Activated CD4-positive, alpha-beta T cell treated with anti-CD3 and anti-CD28 coated beads, Interleukin-2, amount 50 U/mL, for 16 hours (primary cell): ENCODE results near the gene SDC1.
"Not testable (repeated sequence)": the region's sequence is repeated elsewhere in the genome, so short reads cannot be mapped to it uniquely, and the experiment has no call there.

Source experiments
- DNase-seq: peaks from one replicate; pipeline ENCODE4 v3.0.0-alpha.2; 2020

SDC1 gene

DNA sequence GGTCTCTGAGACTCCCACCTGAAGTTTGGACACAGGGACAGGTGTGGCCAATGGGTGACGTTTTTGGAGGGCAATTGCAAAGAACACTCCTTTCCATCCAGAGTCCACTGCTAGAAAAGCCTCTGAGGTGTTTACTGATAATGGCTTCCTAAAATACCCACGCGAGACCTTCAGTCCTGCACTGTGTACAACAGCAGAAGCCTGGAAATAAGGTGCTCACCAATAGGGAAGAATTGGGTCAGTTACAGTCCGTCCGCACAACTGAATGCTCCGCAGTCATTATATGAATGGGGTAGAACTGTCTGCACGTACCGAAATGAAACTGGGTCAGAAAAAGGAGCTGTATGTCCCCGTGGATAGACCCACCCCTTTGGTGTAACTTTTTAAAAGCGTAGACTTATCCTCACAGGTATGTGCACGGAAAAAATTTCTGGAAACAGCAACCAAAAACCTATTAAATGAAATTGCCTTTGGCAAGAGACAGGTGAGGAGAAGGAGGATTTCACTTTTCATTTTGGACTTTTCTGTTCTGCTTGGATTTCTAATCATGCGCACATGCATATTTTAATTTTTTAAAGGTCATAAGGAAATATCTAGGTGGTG lies 29.4 kb downstream of the SDC1 start:
- no peak for DNase-seq

DNA sequence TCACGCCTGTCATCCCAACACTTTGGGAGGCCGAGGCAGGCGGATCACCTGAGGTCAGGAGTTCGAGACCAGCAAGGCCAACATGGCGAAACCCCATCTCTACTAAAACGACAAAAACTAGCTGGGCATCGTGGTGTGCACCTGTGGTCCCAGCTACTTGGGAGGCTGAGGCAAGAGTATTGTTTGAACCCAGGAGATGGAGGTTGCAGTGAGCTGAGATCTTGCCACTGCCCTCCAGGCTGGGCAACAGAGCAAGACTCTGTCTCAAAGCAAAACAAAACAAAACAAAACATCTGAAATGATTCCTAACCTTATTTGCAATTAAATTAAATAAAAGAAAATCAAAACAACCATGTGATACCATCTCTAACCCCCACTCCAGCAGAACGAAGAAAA lies 29.9 kb downstream of the SDC1 start:
- not testable (repeated sequence) for DNase-seq

DNA sequence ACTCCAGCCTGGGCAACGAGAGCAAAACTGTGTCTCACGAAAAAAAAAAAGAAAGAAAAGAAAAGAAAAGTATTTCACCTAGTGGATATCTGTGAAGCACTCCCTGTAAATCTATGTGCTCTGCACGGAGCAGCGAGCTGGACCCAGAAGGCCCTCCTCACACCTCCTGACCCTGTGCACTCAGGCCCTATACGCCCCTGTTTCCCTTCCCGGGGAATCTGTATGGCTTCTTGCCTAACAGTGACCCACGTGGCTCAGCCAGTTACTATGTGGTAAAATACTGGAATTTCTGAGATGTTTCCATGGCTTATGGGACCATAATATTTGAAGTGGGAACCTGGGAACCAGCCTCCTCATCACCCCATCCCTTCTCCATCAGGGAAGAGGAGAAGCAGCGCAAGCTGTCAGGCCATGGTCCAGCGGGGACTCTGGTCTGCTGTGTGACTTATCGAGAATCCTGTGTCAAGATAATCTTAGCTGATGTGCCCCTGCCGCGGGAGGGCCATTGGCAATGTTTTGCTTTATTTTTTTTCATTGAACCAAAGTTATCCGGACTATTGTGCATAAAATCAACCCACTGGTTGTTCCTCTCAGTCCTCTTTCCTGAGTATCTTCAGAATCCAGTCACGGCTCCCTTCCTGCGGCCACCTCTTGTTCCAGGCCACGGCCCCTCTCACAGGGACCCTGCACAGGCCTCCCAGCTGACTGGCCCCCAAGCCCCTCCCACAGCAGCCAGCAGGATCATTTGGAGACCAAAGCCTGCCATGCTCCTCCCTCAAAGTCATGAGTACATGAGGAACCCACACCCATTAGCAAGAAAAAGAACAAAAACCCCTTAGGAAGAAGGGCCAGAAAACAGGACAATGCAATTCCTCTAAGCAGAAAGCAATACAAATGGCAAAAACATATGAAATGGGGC lies 30.6 kb downstream of the SDC1 start:
- no peak for DNase-seq

DNA sequence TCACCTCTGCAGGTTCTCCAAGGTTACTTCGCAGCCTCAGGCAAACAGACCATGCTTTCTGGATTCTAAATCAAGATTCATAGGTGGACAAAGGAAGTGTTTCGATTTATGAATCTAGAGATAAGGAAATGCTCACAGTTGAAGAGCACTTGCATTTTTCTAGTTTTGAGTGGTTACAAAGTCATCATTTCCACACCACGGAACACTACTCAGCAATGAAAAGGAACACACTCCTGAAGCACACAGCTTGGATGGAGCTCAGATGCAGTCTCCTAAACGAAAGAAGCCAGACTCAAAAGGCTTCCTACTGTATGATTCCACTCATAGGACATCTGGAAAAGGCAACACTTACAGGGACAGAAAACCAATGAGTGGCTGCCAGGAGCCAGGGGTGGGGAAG lies 31.7 kb downstream of the SDC1 start:
- no peak for DNase-seq

DNA sequence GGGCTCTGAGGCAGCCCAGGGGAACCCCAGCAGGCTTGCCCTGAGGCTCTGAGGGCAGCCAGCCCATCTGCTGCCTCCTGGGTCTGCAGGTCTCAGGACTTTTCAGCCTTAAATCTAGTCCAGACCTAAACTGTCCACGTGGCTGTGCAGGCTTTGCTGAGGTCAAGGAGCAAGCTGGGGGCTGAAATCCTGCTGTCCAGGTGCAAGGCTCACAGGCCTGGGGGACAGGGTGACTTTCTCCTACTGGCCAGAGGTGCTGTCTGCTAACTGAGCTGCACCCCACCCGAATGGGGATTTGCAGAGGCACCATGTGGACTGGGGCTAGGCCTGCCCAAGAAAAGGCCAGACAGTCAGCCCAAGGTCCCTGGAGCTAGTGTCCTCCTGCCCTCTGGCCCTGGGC lies 32.1 kb downstream of the SDC1 start:
- DNase-seq, result no peak

DNA sequence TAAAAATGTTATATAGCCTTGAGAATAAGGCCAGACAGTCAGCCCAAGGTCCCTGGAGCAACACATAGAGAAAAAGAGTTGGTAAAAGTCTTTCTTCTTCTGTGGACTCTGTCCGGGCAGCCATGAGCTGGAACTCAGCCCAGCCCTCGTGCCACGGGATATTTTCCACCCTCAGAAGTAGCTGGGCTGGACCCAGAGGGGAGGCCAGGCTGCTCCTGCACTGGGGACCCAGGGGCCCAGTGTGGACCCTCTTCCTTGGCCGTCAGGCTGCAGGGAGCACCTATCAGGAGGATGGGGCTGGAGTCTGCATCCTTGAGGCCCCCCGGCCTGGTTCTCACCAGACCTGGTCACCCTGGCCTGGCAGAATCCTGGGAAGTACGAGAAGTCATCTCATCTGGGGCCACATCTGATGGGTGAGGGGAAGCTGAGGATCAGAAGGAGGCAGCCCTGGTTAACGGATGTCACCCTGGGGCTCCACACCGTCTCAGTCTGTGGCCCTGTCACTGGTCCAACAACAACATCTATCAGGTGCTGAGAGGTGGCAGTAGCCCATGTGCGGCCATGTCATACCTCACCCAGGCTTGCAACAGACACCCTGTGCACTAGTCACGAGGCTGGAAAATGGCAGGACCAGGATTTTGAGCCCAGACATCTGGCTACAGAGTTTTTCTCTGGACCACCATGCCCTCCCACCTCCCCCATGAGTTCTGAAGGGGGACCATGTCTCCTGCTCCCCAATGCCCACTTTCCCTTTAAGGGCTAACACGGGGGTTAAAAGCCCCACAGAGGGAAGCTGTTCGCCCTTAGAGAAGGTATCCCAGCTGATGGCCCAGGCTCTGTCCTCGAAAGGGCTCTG lies 33.0 kb downstream of the SDC1 start:
- DNase-seq, result no peak

DNA sequence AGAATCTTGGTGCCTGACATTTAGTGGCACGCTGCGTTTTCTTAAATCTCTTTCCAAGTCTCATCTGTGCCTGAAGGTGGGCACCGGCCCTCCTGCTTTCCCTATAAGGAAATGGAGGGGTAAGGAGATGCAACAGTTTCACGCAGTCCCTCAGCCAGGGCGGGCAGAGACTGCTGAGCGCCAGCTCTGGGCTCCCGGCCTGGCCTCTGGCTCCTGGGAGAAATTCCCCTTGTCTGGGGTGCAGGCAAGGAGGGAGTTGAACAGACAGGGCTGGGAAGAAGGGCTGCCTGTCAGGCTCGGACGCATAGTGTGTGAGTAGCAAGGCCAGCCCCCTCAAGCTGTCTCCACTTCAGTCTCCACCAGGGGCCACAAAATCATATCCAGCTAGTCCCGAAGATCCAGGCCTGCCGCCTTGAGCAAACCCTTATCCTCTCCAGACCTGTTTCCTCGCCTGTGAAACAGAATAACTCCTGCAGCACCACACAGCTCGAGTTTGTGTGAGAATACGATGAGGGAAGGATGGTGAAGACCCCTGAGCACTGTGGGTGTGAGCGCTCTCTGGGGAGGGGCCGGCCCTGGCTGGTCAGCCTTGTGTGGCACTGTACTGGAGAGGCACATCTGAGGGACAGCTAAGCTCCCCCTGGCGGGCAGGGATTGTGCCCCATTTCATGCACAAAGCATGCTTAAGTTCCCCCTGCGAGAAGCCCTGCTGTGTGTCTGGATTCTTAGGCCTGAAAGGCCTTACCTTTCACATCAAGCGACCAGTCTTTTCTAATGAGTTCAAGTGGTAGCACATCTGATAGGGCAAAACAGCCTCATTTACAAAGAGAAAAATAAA lies 33.8 kb downstream of the SDC1 start:
- DNase-seq, result no peak

DNA sequence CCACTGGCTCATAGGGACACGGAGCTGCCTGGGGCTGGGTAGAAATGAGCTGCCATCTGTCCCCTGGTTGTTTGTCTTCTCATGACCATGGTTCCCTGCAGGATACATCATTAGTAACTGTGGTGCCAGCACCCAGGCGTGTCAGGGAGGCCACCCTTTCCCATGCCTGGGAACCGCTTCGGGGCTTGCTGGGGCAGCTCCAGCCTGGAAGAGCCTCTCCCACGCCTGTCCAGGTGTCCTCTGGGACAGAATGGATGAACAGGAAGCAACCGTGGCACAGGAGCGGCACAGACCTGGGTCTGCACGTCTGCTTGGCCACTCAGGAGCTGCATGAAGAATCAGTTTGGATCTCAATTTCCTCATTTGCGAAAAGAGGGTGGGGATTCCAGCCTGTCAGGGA lies 34.8 kb downstream of the SDC1 start:
- no peak for DNase-seq

DNA sequence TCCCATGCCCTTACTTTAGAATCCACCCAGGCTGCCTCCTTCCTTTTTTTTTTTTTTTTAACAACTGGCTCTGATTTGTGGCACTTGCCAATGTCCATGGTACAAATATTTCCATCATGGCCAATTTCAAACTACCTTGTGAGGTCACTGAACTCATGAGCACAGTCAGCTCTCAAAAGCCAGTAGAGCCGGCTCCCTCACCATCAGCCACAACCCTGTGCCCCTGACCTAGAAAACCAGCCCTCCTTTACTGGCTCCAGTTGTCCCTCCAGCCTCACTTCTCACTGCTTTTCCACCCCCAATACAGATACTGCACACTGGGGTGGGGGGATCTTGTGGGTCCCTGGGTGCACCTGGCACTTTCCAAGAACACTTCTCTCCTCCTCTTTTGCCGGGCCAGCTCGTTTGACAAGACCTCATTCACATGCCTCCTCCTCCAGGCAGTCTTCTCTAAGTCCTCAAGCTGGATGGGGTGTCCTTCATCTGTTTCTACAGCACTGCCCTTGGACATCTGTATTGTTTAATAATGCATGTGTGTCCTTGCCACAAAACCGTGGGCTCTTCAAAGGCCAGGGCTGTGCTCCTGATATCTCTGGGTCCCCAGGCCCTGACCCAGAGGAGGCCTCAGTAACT lies 35.5 kb downstream of the SDC1 start:
- no peak for DNase-seq

DNA sequence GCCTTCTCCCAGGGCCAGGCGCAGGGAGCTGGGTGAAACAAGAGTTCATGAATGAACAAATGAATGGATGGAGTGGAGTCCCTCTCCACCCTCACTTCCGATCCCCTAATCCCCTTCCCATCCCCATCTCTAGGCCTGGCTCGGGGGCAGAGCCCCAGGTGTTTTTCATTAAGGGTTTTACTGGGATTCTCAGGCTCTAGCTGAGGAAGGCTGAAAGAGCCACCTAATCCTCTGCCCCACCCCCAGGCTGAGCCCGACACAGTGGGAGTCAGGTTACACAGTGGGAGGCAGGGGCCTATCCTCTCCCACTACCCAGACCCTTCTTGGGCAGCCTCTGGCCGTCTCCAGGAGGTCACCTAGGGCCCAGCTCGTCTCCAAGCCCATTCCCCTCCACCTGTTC lies 36.1 kb downstream of the SDC1 start:
- DNase-seq, result no peak

DNA sequence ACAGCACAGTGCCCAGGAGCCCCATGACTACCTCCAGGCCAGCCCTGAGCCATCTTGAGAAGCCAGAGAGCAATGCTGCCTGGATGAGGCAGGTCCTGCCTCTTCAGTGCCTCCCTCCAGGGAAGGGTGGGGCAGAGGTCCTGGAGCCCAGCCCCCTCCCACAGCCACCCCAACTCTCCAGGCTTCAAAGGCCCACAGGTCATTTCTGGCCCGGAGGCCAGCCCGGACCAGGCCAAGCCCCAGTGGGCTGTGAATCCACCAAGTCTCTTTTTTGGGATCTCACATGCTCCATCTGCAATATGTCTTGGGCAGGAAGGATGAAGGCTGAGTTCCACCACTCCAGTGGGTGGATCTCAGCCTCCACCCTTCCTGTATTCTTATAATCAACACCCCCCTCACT lies 36.7 kb downstream of the SDC1 start:
- DNase-seq, result no peak

DNA sequence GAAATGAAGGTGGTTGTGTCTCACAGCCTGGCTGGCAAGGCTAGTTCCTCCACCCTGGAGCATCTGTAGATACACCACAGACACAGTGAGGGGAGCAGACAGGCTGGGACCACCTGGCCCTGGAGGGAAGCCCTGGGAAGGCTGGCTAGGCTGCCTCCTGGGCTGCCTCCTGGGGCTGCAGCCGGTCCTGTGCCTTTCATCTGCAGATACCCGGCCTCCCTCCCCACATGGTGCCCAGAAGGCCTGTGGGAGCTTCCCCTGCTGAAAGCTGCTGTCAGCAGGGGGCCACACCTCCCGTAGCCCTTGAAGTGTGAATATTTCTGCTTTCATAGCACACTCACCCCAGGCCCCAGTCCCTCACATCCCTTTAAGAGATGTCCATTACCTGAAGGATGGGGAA lies 37.6 kb downstream of the SDC1 start:
- DNase-seq, result no peak

DNA sequence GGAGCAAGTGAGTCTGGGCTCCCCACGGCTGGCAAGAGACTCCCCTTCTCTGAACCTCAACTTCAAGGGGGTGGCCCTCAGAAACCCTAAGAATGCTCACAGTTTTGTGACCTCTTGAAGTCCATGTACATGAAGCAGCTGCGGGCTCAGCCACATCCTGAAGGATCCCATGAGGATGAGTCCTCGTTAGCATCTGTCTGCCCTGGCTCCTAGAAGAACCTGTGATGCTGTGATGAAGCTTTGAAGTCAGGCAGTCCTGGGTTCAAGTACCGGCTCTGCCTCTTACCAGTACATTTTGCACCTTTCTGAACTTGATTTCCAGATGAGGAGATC lies 38.1 kb downstream of the SDC1 start:
- DNase-seq, result no peak

DNA sequence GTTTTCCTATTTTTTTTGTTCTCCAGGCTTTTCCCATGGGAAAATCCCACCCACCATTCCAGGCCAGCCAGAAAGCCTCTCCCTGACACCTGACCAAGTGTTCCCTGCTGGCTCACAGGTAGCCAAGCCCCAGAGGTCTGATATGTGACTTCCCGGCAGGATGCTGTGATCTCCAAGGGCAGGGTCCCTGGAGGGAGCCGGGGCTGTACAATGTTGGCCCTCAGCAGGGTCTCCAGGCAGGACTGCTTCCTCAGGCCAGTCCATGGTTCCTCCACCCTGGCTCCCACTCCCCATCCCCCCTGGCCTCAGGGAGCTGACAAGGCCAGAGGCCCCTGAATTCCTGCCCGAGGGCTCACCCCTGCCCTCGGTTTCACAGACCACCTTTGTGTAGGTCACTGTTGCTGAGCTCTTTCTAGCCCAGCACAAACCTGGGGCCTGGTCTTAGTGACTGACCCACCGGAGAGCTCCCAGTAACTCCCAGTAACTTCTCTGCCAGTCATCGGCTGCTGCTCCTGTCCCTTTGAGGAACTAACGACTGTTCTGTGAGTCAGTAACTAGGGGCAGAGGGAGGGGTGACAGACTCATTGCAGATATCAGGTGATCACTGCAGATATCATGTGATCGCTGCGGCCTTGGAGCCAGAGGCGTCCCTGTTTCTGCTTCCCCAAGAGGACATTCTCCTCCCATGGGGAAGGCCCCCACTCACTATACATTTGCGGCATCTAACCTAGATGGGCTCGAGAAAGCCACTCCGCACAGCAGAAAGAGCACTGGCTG lies 38.7 kb downstream of the SDC1 start:
- no peak for DNase-seq

DNA sequence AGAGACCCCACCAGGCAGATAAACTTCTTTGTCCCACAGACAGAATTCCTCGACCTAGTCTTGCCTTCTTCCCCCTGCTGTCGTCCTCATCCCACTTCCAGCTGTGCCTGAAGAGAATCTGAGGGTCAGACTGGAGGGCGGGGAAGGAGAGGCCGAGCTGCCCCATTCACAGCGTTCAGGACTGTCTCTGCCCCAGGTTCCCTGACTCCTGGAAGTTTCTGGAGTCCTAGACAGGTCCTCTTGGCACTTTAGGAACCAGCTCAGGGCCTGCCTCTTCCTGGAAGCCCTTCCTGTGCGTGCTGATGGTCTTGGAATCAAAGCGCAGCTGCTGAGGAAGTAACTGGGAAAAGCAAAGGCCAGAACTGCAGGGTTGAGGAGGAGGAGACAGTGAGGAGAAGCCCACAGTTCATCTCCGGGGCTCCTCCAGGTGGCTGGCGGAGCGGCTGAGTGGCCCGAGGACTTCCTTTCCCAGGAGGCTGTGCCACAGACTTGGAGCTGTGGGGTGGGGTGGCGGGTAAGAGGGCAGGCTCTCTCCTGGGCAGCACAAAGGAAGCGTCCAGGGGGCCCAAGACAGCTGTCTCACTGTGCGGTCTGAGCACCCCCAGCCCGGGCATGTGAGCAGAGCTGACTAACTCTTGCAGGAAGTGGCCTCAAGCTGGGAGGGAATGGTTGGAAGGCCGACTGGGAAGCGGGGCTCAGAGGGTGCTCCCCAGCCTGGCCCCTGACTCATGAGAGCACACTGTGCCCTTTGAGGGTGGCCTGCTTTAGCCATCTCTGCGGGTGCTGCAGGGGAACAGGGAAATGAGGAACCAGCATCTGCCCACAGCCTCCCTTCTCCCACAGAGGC lies 39.5 kb downstream of the SDC1 start:
- no peak for DNase-seq

DNA sequence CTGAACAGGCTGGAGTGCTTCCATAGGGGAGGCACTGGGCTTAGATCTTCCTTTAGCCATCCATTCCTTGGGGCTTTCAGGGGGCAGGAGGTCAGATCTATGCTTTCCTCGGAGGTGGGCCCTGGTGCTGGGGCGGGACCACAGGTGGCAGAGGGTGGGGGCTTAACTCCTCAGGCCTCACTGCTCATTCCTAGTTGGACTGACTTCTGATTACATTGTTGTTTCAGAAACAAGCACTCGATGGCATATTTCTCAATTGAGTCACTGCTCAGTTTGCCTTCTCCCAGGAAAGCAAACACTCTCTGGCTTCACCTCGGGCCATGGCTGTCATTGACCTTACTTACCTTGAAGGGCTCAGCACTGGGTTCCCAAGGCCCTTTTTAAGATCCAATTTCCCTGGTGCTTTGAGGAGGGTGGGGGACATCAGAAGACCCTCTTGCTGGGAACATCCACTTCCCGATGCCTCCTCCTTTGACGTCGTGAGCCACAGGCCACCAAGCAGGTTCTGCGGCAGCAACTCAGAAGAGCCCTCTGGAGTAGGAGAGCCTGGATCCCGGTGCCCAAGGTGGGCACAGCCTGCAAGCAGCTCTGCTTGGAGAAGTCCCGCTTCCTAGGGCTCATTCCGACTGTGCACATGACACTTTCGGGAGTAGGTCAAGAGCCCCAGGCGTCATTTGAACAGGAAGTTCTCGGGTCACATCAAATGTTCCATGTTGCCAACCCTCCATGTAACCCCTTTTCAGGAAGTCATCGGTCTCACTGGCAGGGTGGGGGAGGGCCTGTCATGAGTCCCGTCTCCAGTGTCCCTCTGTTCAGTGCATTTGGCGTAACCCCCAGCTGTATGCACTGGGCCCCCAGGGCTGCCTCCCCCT lies 40.6 kb downstream of the SDC1 start:
- no peak for DNase-seq

DNA sequence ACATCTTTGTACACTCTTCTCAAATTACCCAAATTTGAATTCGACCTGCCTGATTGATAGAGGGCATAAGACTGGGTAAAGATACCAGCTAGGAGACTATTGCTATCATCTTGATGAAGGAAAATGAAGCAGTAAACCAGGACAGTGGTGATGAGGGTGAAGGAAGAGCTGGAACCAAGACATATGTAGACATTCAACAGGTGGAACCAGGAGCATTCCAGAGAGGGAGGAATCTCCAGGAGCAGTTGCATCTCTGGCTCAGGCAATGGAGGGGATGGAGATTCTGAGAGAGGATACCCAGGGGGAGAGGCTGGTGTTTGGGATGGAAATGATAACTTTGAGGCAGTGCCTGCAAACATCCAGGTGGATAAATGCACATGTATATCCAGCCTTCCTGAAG lies 41.6 kb downstream of the SDC1 start:
- no peak for DNase-seq

DNA sequence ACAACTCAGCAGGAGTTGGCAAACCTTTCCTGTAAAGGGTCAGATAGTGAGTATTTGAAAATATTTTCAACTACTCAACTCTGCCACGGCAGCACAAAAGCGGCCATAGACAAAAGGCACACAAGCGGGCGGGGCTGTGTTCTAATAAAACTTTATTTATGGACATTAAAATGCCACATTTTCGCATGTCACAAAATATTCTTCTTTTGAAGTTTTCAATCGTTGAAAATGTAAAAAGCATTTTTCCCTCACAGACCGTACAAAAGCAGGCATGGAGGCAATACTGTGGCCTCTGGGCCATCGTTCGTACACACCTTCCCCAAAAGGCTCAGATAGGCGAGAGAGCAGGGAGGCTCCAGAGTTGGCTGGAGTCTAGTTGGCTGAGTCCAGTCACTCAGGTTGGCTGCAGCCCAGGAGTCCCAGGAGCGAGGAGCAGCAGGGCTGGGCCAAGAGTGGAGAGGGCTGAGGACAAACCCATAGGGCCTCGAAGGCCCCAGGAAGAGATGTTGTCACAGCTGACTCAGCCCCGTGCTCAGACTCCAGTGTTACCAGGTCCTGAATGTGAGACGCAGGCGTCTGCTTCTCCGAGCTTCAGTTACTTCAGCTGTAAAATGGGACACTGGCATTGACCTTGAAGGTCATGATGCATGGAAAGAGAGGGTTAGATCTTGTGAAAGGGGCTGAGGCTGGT lies 42.5 kb downstream of the SDC1 start:
- DNase-seq, result no peak

DNA sequence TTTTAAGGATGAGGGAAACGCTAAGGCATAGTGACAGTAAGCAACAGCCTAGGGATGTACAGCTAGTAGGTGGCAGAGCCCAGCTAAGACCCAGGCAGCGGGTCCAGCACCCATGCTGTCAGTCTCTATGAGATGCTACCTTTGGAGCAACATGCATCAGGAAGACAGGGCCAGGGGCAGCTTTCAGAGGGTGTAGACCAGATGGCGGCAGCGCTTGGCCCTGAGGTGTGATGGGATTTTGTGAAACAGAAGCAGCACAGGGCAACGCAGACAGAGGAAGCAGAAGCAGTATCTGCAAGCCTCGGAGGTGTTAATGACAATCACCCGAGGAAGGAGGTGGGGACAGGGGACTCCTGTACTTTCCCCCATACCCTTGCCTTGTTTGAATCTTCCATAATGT lies 43.2 kb downstream of the SDC1 start:
- no peak for DNase-seq
